NB4 (cell line): ENCODE results near the gene DLG1.

ENCODE experiments used
- CTCF ChIP-seq: IDR thresholded peaks from one replicate; pipeline ENCODE4 v1.5.1; 2012; ENCODE audit warnings: low read depth, low read length
- MAX ChIP-seq: IDR thresholded peaks from 2 replicates; pipeline ENCODE4 v1.6.1; 2011; ENCODE audit warnings: low read depth, low read length

GRCh38 chr3:197103766-197104165, 194.6 kb downstream of the DLG1 start:
- TF ChIP-seq CTCF (no peak), MAX (no peak)
